Right lobe of liver (tissue), 4 donors: ENCODE results near the gene ATF7.

Source experiments
- POLR2A ChIP-seq: fragments of 450-650 bp; IDR thresholded peaks from one replicate; pipeline ENCODE4 v1.6.1; 2017; ENCODE audit warnings: antibody characterized with exemption, mild to moderate bottlenecking
- TF ChIP-seq, protein P1 (sequence below), 4 donors: fragments of 200-600 bp in 3 of 4; fragments of 450-650 bp in 1 of 4; IDR thresholded peaks; one replicate each; pipeline versions ENCODE4 v1.5.1 to v1.8.0; 2016 to 2022; ENCODE audit warnings: antibody characterized with exemption in 4 of 4, mild to moderate bottlenecking in 2 of 4
- donor health status: DM: no; HTN: no; CAD: no.
- donor health status: DM: no; HTN: no; CAD: no.
- donor health status: DM: no; HTN: yes; CAD: no.

DNA sequence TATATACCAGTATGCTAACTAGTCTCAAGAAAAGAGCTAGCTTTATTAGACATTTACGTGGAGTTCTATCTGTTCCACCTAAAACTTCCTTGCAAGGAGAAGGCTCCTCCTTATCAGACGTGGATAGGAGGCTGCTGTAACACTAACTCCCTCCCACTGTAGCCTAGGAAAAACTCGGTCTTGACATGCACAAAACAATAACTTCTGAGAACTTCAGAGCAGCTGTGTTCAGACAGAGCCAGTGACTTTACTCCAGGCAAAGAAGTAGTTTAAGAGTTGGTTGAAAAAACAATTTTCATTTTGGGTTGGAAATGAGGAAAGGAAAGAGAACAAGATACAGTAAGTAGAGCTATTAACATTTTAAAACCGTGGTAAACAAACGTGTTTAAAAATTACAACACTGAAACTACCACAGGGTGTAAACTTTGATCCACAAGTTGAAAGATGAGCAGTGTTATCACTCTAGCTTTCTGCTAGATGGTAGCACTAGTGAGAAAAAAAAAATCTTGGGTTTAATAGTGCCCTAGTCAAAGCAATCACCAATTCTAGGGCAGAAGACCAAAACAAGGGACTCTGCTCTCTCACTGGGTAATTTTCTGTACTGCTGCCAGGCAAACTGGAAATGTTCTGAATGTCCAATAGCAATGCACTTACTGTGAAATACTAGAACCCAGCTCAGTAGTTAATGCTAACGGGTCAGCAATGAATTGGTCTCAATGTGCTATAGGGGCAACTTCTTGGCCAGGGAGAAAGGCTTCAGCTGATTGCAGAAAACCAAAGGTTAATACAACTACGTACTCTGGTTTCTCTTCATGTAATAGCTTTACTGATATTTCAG, 2.4 kb downstream of the ATF7 start:
- TF ChIP-seq POLR2A, result no peak
- TF ChIP-seq, protein P1, sequence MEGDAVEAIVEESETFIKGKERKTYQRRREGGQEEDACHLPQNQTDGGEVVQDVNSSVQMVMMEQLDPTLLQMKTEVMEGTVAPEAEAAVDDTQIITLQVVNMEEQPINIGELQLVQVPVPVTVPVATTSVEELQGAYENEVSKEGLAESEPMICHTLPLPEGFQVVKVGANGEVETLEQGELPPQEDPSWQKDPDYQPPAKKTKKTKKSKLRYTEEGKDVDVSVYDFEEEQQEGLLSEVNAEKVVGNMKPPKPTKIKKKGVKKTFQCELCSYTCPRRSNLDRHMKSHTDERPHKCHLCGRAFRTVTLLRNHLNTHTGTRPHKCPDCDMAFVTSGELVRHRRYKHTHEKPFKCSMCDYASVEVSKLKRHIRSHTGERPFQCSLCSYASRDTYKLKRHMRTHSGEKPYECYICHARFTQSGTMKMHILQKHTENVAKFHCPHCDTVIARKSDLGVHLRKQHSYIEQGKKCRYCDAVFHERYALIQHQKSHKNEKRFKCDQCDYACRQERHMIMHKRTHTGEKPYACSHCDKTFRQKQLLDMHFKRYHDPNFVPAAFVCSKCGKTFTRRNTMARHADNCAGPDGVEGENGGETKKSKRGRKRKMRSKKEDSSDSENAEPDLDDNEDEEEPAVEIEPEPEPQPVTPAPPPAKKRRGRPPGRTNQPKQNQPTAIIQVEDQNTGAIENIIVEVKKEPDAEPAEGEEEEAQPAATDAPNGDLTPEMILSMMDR (IDR thresholded peaks at IDR 0.05), result no peak
